GM12891 (cell line): ENCODE measurements around the gene ATP8A2.

Experiments used
- POLR2A ChIP-seq: IDR thresholded peaks from 2 replicates; pipeline ENCODE4 v1.6.1; 2011; ENCODE audit warnings: low read depth, low read length, control low read depth
- POLR2AphosphoS5 ChIP-seq: IDR thresholded peaks from 2 replicates; pipeline ENCODE4 v1.6.1; 2011; ENCODE audit warnings: low read depth, low read length, control low read depth
- TAF1 ChIP-seq: IDR thresholded peaks from 2 replicates; pipeline ENCODE4 v1.6.1; 2011; ENCODE audit warnings: low read depth, low read length, control low read depth

DNA sequence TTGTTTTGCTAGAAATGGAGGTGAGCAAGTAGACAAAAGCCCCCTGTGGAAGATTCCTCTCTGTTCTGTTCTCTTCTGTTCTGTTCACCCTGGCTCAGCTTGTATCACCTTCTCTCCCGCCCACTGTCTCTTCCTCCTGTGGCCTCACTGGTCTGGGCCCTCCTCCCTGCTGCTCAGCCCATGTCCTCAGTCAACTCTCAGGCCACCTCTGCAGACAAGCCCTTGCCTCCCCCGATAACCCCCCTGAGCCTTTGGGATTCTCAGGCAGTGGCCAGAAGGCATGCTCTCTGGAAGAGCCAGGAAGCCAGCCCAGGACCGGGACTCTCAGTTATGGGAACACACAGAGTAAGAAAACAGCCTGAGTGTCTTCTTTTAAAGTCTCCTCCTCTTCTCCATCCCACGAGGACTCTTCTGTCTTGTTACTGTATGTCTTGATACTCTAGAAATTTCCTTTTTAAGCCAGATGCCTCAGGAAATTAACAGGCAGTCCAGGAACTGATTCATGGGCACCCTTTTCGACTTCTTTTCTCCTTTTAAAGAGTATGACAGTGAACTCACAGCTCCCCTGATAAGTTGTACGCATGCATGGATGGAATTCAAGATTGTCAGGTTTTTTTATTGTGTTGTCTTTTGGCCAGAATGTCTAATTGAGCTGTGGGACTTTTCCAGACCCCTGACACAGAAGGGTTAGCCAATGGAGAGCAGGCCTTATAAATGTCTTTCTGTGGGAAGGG is 646.3 kb downstream of the ATP8A2 start:
- TF ChIP-seq POLR2A (no peak), TAF1 (no peak), POLR2AphosphoS5 (no peak)
